Sigmoid colon (tissue), 7 donors: ENCODE results near the gene FGF12. TPM values are rescaled to one million over a fixed set of nuclear protein-coding genes. Genes with fewer than 3 reads are reported as not detected.
"Not testable (repeated sequence)": the region's sequence is repeated elsewhere in the genome, so short reads cannot be mapped to it uniquely, and the experiment has no call there.

ENCODE experiments used
- DNase-seq: peaks from one replicate; pipeline ENCODE4 v3.0.0-alpha.2; 2019
- H3K27ac ChIP-seq, 4 donors: fragments of 200-600 bp; sonication (generic); one replicate each; pipeline ENCODE4 v1.5.1; 2016 to 2019; ENCODE audit warnings: mild to moderate bottlenecking in 1 of 4
- H3K27me3 ChIP-seq, 3 donors: fragments of 200-600 bp; sonication (generic); one replicate each; pipeline ENCODE4 v1.5.1; 2019; ENCODE audit warnings: mild to moderate bottlenecking in 1 of 3
- H3K36me3 ChIP-seq, 4 donors: fragments of 200-600 bp; sonication (generic); one replicate each; pipeline ENCODE4 v1.5.1; 2016 to 2019
- H3K4me1 ChIP-seq, 4 donors: fragments of 200-600 bp; sonication (generic); one replicate each; pipeline ENCODE4 v1.5.1; 2017 to 2019
- H3K4me3 ChIP-seq, 4 donors: fragments of 200-600 bp; sonication (generic); one replicate each; pipeline ENCODE4 v1.5.1; 2017 to 2019; ENCODE audit warnings: mild to moderate bottlenecking in 2 of 4, moderate library complexity in 1 of 4
- H3K9me3 ChIP-seq, 4 donors: fragments of 200-600 bp in 3 of 4; sonication (generic) in 3 of 4; one replicate each; pipeline versions ENCODE4 v1.5.1 to v1.6.1; 2013 to 2019
- EP300 ChIP-seq, 4 donors: sonication (generic); formaldehyde crosslinking; IDR thresholded peaks; one replicate each; pipeline ENCODE4 v1.6.1; 2017; ENCODE audit warnings: antibody characterized with exemption in 4 of 4
- POLR2A ChIP-seq, 2 donors: fragments of 450-650 bp; IDR thresholded peaks; one replicate each; pipeline ENCODE4 v1.6.1; 2016; ENCODE audit warnings: antibody characterized with exemption in 2 of 2, mild to moderate bottlenecking in 2 of 2, moderate library complexity in 2 of 2
- POLR2AphosphoS5 ChIP-seq, 4 donors: sonication (generic); formaldehyde crosslinking; IDR thresholded peaks; one replicate each; pipeline ENCODE4 v1.6.1; 2017; ENCODE audit warnings: antibody characterized with exemption in 4 of 4
- WGBS, 2 donors: extraction: QIAGEN DNeasy Blood & Tissue Kit; methylation state at CpG; one replicate each; pipeline ENCODE4 v1.1.7; 2013; 5-methylcytosine and 5-hydroxymethylcytosine counted together
- intact Hi-C: fragments of 100-400 bp; cut with DNase I; formaldehyde crosslinking; loops from one replicate; pipeline ENCODE4 v1.15.1; 2023
- polyA plus RNA-seq, 3 donors: library from polyadenylated mRNA; stranded (reverse); fragments of 200-250 nt; gene quantifications; one replicate each; pipeline ENCODE4 v1.2.3, GENCODE V29; 2013
- total RNA-seq, 4 donors: library from RNA; depleted of rRNA; stranded (reverse); fragments of >200 nt; gene quantifications; one replicate each; pipeline ENCODE4 v1.1.0, GENCODE V29; 2016
- TF ChIP-seq, protein P1 (sequence below), 4 experiments: fragments of 450-650 bp in 3 of 4; fragments of 200-600 bp in 1 of 4; IDR thresholded peaks; one replicate each; pipeline ENCODE4 v1.5.1; 2016 to 2019; ENCODE audit warnings: antibody characterized with exemption in 4 of 4, mild to moderate bottlenecking in 3 of 4, moderate library complexity in 2 of 4
- donor health status: healthy with polysubstance abuse.
- donor health status: Bipolar disorder and iron deficiency.
- donor health status: healthy.

FGF12 gene
- total and polyA plus RNA-seq, 7 donors: 0.32 to 7.8 (median 1.8) TPM

GRCh38 chr3:192715126-192715525, 12.2 kb downstream of the FGF12 start:
- H3K27ac ChIP-seq: no peak overlapping the region
- no peaks in the 10 kb centered on the region for H3K36me3 ChIP-seq
- TF ChIP-seq POLR2A (IDR thresholded peaks at IDR 0.05): no peak
- TF ChIP-seq EP300 (IDR thresholded peaks at IDR 0.05): no peak
- TF ChIP-seq, protein P1, sequence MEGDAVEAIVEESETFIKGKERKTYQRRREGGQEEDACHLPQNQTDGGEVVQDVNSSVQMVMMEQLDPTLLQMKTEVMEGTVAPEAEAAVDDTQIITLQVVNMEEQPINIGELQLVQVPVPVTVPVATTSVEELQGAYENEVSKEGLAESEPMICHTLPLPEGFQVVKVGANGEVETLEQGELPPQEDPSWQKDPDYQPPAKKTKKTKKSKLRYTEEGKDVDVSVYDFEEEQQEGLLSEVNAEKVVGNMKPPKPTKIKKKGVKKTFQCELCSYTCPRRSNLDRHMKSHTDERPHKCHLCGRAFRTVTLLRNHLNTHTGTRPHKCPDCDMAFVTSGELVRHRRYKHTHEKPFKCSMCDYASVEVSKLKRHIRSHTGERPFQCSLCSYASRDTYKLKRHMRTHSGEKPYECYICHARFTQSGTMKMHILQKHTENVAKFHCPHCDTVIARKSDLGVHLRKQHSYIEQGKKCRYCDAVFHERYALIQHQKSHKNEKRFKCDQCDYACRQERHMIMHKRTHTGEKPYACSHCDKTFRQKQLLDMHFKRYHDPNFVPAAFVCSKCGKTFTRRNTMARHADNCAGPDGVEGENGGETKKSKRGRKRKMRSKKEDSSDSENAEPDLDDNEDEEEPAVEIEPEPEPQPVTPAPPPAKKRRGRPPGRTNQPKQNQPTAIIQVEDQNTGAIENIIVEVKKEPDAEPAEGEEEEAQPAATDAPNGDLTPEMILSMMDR (IDR thresholded peaks at IDR 0.05): no peak
- TF ChIP-seq POLR2AphosphoS5 (IDR thresholded peaks at IDR 0.05): no peak
- H3K27me3 ChIP-seq: no peaks in the 10 kb centered on the region
- intact Hi-C loops: no loop called here
- no peak for DNase-seq
- no peak overlapping the region for H3K4me3 ChIP-seq
- no peaks in the 10 kb centered on the region for H3K4me1 ChIP-seq
- H3K9me3 ChIP-seq: no peaks in the 10 kb centered on the region

DNA sequence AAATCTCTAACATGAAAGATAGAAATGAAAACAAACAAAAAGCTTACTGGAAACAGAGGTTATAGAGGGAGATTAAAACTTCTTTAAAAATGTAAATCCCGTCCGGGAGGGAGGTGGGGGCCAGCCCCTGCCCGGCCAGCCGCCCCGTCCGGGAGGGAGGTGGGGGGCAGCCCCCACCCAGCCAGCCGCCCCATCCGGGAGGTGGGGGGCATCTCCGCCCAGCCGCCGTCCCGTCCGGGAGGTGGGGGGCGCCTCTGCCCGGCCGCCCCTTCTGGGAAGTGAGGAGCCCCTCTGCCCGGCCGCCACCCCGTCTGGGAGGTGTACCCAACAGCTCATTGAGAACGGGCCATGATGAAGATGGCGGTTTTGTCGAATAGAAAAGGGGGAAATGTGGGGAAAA, 16.2 kb downstream of the FGF12 start:
- DNase-seq, intact Hi-C loops: not testable (repeated sequence)
- WGBS, 2 donors: 94 to 96% methylated on average over 22 of the region's 22 CpGs

GRCh38 chr3:192710366-192710765, 17.0 kb downstream of the FGF12 start:
- Histone ChIP-seq H3K4me1 (no peaks in the 10 kb centered on the region), H3K36me3 (no peaks in the 10 kb centered on the region), H3K27ac (no peak overlapping the region), H3K4me3 (no peak overlapping the region), H3K9me3 (no peaks in the 10 kb centered on the region), H3K27me3 (no peaks in the 10 kb centered on the region)
- intact Hi-C loops: no loop called here
- whole genome bisulfite sequencing, 2 donors: 36 to 57% methylated on average over 1 of the region's 1 CpG
- TF ChIP-seq POLR2A (IDR thresholded peaks at IDR 0.05) (no peak), POLR2AphosphoS5 (IDR thresholded peaks at IDR 0.05) (no peak), EP300 (IDR thresholded peaks at IDR 0.05) (no peak)
- TF ChIP-seq, protein P1 (IDR thresholded peaks at IDR 0.05): no peak
- DNase-seq: no peak

More for the DNA sequence above, 16.2 kb downstream of the FGF12 start:
- H3K4me3 ChIP-seq, H3K27ac ChIP-seq, H3K27me3 ChIP-seq, H3K4me1 ChIP-seq, H3K9me3 ChIP-seq, H3K36me3 ChIP-seq: not testable (repeated sequence)

- Histone ChIP-seq H3K4me3 (no peak overlapping the region), H3K9me3 (no peaks in the 10 kb centered on the region), H3K36me3 (no peaks in the 10 kb centered on the region), H3K27ac (no peak overlapping the region), H3K4me1 (no peaks in the 10 kb centered on the region), H3K27me3 (no peaks in the 10 kb centered on the region)
- WGBS, 2 donors: 92 to 94% methylated on average over 13 of the region's 13 CpGs
- TF ChIP-seq, protein P1 (IDR thresholded peaks at IDR 0.05): no peak
- intact Hi-C loops: no loop called here
- no peak for DNase-seq
These were observed 21.1 kb downstream of the FGF12 start for GRCh38 chr3:192706272-192706671.

DNA sequence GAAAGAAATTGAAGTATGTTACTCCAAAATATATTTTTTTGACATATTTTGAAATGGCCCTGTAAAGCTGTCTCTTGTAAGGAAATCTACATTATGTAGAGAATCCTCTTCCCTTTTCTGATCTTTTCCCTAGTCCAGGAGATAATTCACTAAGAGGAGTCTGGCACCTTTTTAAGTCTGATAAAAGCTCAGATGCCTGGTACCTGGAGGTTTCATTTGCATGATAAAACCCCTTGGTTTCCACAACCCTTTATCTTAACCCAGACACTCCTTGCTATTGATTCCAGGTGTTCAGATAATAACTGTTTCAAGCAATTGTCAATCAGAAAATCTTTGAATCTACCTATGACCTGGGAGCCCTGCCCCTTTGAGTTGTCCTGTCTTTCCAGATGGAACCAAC, 26.5 kb downstream of the FGF12 start:
- intact Hi-C loops: no loop called here
- no peaks in the 10 kb centered on the region for H3K36me3 ChIP-seq
- H3K27me3 ChIP-seq: no peaks in the 10 kb centered on the region
- H3K4me1 ChIP-seq: no peaks in the 10 kb centered on the region
- TF ChIP-seq POLR2AphosphoS5 (IDR thresholded peaks at IDR 0.05) (no peak), POLR2A (IDR thresholded peaks at IDR 0.05) (no peak), EP300 (IDR thresholded peaks at IDR 0.05) (no peak)
- TF ChIP-seq, protein P1 (IDR thresholded peaks at IDR 0.05): no peak
- no peak overlapping the region for H3K27ac ChIP-seq
- no peaks in the 10 kb centered on the region for H3K9me3 ChIP-seq
- H3K4me3 ChIP-seq: no peak overlapping the region
- DNase-seq: no peak
